GM12874 (cell line): ENCODE data around the gene DYRK3.

ENCODE experiments used
- CTCF ChIP-seq: IDR thresholded peaks from 2 replicates; pipeline ENCODE4 v1.5.1; 2011; ENCODE audit warnings: low read depth, mild to moderate bottlenecking, control low read depth, low read length, moderate library complexity; ENCODE audit not compliant: insufficient read depth

The DYRK3 gene

GRCh38 chr1:206634365-206635079, 814 bp upstream of the DYRK3 start:
- TF ChIP-seq CTCF = peak; percentile 78

- TF ChIP-seq CTCF = no peak
These were observed 626 bp downstream of the DYRK3 start for GRCh38 chr1:206635978-206636345.

- no peak for TF ChIP-seq CTCF
These were observed 1.3 kb downstream of the DYRK3 start for GRCh38 chr1:206636671-206637070.

GRCh38 chr1:206637605-206638004, 2.3 kb downstream of the DYRK3 start:
- TF ChIP-seq CTCF = no peak

- no peak for TF ChIP-seq CTCF
These were observed 7.9 kb downstream of the DYRK3 start for GRCh38 chr1:206643118-206643698.

- TF ChIP-seq CTCF = no peak
These were observed 11.2 kb downstream of the DYRK3 start for GRCh38 chr1:206646504-206646903.

- TF ChIP-seq CTCF = no peak
These were observed 11.9 kb downstream of the DYRK3 start for GRCh38 chr1:206647224-206647623.
